Liver (tissue), 9 donors: ENCODE data around the gene SCGB2B2. TPM values are rescaled to one million over a fixed set of nuclear protein-coding genes. Genes with fewer than 3 reads are reported as not detected.
A peak's percentile ranks its signal among the peaks of the same experiment; 100 is the strongest.
"Not testable (repeated sequence)": the region's sequence is repeated elsewhere in the genome, so short reads cannot be mapped to it uniquely, and the experiment has no call there.

ENCODE experiments used
- DNase-seq: peaks from one replicate; pipeline ENCODE4 v3.0.0-alpha.2; 2017; ENCODE audit warnings: low spot score
- H3K27ac ChIP-seq, 2 donors: one replicate each; pipeline ENCODE4 v1.7.0; 2013; ENCODE audit warnings: inconsistent platforms in 2 of 2, low read length in 2 of 2, control low read depth in 1 of 2, low read depth in 1 of 2, mild to moderate bottlenecking in 1 of 2
- H3K27me3 ChIP-seq, 4 donors: one replicate each; pipeline versions ENCODE4 v1.6.1 to v1.7.0; 2013; ENCODE audit warnings: low read length in 3 of 4, inconsistent platforms in 1 of 4, mild to moderate bottlenecking in 1 of 4, moderate library complexity in 1 of 4; ENCODE audit not compliant: control insufficient read depth in 4 of 4, insufficient read depth in 4 of 4
- H3K36me3 ChIP-seq, 4 donors: one replicate each; pipeline versions ENCODE4 v1.6.1 to v1.7.0; 2013; ENCODE audit warnings: low read length in 3 of 4, mild to moderate bottlenecking in 3 of 4, low read depth in 1 of 4, moderate library complexity in 1 of 4; ENCODE audit not compliant: control insufficient read depth in 4 of 4, insufficient read depth in 3 of 4
- H3K4me1 ChIP-seq, 4 donors: one replicate each; pipeline versions ENCODE4 v1.6.1 to v1.7.0; 2013; ENCODE audit warnings: low read length in 3 of 4, mild to moderate bottlenecking in 3 of 4, moderate library complexity in 1 of 4; ENCODE audit not compliant: control insufficient read depth in 4 of 4, insufficient read depth in 4 of 4
- H3K4me3 ChIP-seq, 3 donors: one replicate each; pipeline versions ENCODE4 v1.6.1 to v1.7.0; 2013; ENCODE audit warnings: low read length in 3 of 3, control low read depth in 1 of 3, low read depth in 1 of 3, mild to moderate bottlenecking in 1 of 3
- H3K9ac ChIP-seq, 2 donors: one replicate each; pipeline ENCODE4 v1.7.0; 2013; ENCODE audit warnings: low read length in 2 of 2, mild to moderate bottlenecking in 2 of 2, moderate library complexity in 2 of 2, control low read depth in 1 of 2, low read depth in 1 of 2
- H3K9me3 ChIP-seq, 4 donors: one replicate each; pipeline versions ENCODE4 v1.6.1 to v1.7.0; 2013; ENCODE audit warnings: low read length in 3 of 4; ENCODE audit not compliant: control insufficient read depth in 4 of 4
- EGR1 ChIP-seq, 2 donors: IDR thresholded peaks; 2 replicates each; pipeline ENCODE4 v1.6.1; 2016 to 2018; ENCODE audit warnings: antibody characterized with exemption in 2 of 2, low read depth in 2 of 2
- FOXA1 ChIP-seq: IDR thresholded peaks from 2 replicates; pipeline ENCODE4 v1.6.1; 2016; ENCODE audit warnings: antibody characterized with exemption
- FOXA2 ChIP-seq: IDR thresholded peaks from 2 replicates; pipeline ENCODE4 v1.6.1; 2016; ENCODE audit warnings: antibody characterized with exemption
- GABPA ChIP-seq, 2 donors: IDR thresholded peaks in 1 of 2; conservative IDR thresholded peaks in 1 of 2; 2 replicates each; pipeline ENCODE4 v1.6.1; 2016; ENCODE audit warnings: antibody characterized with exemption in 2 of 2, mild to moderate bottlenecking in 1 of 2, moderate library complexity in 1 of 2
- HNF4A ChIP-seq, 2 donors: conservative IDR thresholded peaks; 2 replicates each; pipeline ENCODE4 v1.6.1; 2016; ENCODE audit warnings: antibody characterized with exemption in 2 of 2, mild to moderate bottlenecking in 2 of 2
- HNF4G ChIP-seq: IDR thresholded peaks from 2 replicates; pipeline ENCODE4 v1.6.1; 2016; ENCODE audit warnings: antibody characterized with exemption
- JUND ChIP-seq, 2 donors: IDR thresholded peaks; 2 replicates each; pipeline ENCODE4 v1.6.1; 2016; ENCODE audit warnings: antibody characterized with exemption in 2 of 2
- MAX ChIP-seq: IDR thresholded peaks from 2 replicates; pipeline ENCODE4 v1.6.1; 2016; ENCODE audit warnings: antibody characterized with exemption
- NR2F2 ChIP-seq: IDR thresholded peaks from 2 replicates; pipeline ENCODE4 v1.6.1; 2016; ENCODE audit warnings: antibody characterized with exemption
- RAD21 ChIP-seq, 2 donors: IDR thresholded peaks; 2 replicates each; pipeline ENCODE4 v1.6.1; 2016; ENCODE audit warnings: antibody characterized with exemption in 2 of 2, mild to moderate bottlenecking in 2 of 2
- RXRA ChIP-seq, 2 donors: IDR thresholded peaks; 2 replicates each; pipeline ENCODE4 v1.6.1; 2017 to 2018; ENCODE audit warnings: antibody characterized with exemption in 2 of 2, mild to moderate bottlenecking in 1 of 2
- SP1 ChIP-seq: IDR thresholded peaks from 2 replicates; pipeline ENCODE4 v1.6.1; 2018; ENCODE audit warnings: antibody characterized with exemption, mild to moderate bottlenecking
- TAF1 ChIP-seq: conservative IDR thresholded peaks from 2 replicates; pipeline ENCODE4 v1.6.1; 2016; ENCODE audit warnings: antibody characterized with exemption, mild to moderate bottlenecking
- YY1 ChIP-seq: IDR thresholded peaks from 2 replicates; pipeline ENCODE4 v1.6.1; 2016; ENCODE audit warnings: antibody characterized with exemption, mild to moderate bottlenecking
- ZBTB33 ChIP-seq: IDR thresholded peaks from 2 replicates; pipeline ENCODE4 v1.6.1; 2016; ENCODE audit warnings: antibody characterized with exemption
- WGBS: extraction: QIAGEN DNeasy Blood & Tissue Kit; methylation state at CpG from one replicate; pipeline ENCODE4 v1.1.7; 2013; 5-methylcytosine and 5-hydroxymethylcytosine counted together
- polyA plus RNA-seq, 2 donors: library from polyadenylated mRNA; stranded (reverse) in 1 of 2; unstranded in 1 of 2; fragments of 200-250 nt in 1 of 2; fragments of >200 nt in 1 of 2; fragmentation: Nextera tagmentation in 1 of 2; extraction: Ambion mirVana in 1 of 2; gene quantifications; one replicate each; pipeline versions ENCODE4 v1.2.1 to v1.2.3, GENCODE V29; 2013 to 2015
- total RNA-seq, 2 donors: library from RNA; depleted of rRNA; stranded (reverse); fragments of >200 nt; gene quantifications; one replicate each; pipeline ENCODE4 v1.2.3, GENCODE V29; 2014
- TF ChIP-seq, protein P1 (sequence below): IDR thresholded peaks from 2 replicates; pipeline ENCODE4 v1.6.1; 2016; ENCODE audit warnings: antibody characterized with exemption
- TF ChIP-seq, protein P2 (sequence below): fragments of 150-350 bp; IDR thresholded peaks from 2 replicates; pipeline ENCODE4 v1.5.1; 2017; ENCODE audit warnings: improper control_type of control experiment, low read depth, low read length; ENCODE audit not compliant: missing input control
- TF ChIP-seq, protein P3 (sequence below): IDR thresholded peaks from 2 replicates; pipeline ENCODE4 v1.6.1; 2016; ENCODE audit warnings: antibody characterized with exemption, mild to moderate bottlenecking
- donor health status: healthy.
- donor health status: healthy.
- donor health status: healthy.
- donor health status: healthy.
- donor health status: healthy.

SCGB2B2 gene
- total and polyA plus RNA-seq, 4 donors = 0.09 to 0.50 (median 0.25) TPM; not detected in 1

GRCh38 chr19:34669305-34669704 is 7.7 kb downstream of the SCGB2B2 start:
- no peaks in the 10 kb centered on the region for H3K36me3 ChIP-seq
- 38% methylated on average over 7 of the region's 7 CpGs for WGBS
- no peak for DNase-seq

GRCh38 chr19:34668690-34669089 is 8.3 kb downstream of the SCGB2B2 start:
- DNase-seq, H3K27ac ChIP-seq, H3K36me3 ChIP-seq, H3K4me3 ChIP-seq, H3K27me3 ChIP-seq, H3K9ac ChIP-seq, H3K9me3 ChIP-seq: not testable (repeated sequence)
- 88% methylated on average over 5 of the region's 5 CpGs for WGBS
- H3K4me1 ChIP-seq = peaks cover 7 to 49% (median 36%) of the 10 kb centered on the region in 4 donors

More at GRCh38 chr19:34669305-34669704, 7.7 kb downstream of the SCGB2B2 start:
- H3K4me1 ChIP-seq = peaks cover 7 to 42% (median 31%) of the 10 kb centered on the region in 4 donors
- no peaks in the 10 kb centered on the region for H3K9me3 ChIP-seq
- no peak overlapping the region for H3K4me3 ChIP-seq
- H3K27ac ChIP-seq = no peak overlapping the region
- TF ChIP-seq FOXA2 (no peak), FOXA1 (no peak), JUND (IDR thresholded peaks at IDR 0.05) (no peak), NR2F2 (no peak), ZBTB33 (no peak), RXRA (IDR thresholded peaks at IDR 0.05) (no peak), YY1 (no peak), EGR1 (IDR thresholded peaks at IDR 0.05; ENCODE audit: low read depth in 2 of 2) (no peak), TAF1 (no peak), HNF4A (conservative IDR thresholded peaks at IDR 0.05) (no peak), GABPA (IDR thresholded peaks at IDR 0.05 in 1 of 2, conservative IDR thresholded peaks at IDR 0.05 in 1 of 2) (no peak), HNF4G (no peak), MAX (no peak), RAD21 (IDR thresholded peaks at IDR 0.05) (no peak), SP1 (no peak)
- TF ChIP-seq, protein P1, sequence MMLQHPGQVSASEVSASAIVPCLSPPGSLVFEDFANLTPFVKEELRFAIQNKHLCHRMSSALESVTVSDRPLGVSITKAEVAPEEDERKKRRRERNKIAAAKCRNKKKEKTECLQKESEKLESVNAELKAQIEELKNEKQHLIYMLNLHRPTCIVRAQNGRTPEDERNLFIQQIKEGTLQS = no peak
- TF ChIP-seq, protein P2, sequence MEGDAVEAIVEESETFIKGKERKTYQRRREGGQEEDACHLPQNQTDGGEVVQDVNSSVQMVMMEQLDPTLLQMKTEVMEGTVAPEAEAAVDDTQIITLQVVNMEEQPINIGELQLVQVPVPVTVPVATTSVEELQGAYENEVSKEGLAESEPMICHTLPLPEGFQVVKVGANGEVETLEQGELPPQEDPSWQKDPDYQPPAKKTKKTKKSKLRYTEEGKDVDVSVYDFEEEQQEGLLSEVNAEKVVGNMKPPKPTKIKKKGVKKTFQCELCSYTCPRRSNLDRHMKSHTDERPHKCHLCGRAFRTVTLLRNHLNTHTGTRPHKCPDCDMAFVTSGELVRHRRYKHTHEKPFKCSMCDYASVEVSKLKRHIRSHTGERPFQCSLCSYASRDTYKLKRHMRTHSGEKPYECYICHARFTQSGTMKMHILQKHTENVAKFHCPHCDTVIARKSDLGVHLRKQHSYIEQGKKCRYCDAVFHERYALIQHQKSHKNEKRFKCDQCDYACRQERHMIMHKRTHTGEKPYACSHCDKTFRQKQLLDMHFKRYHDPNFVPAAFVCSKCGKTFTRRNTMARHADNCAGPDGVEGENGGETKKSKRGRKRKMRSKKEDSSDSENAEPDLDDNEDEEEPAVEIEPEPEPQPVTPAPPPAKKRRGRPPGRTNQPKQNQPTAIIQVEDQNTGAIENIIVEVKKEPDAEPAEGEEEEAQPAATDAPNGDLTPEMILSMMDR = no peak
- TF ChIP-seq, protein P3, sequence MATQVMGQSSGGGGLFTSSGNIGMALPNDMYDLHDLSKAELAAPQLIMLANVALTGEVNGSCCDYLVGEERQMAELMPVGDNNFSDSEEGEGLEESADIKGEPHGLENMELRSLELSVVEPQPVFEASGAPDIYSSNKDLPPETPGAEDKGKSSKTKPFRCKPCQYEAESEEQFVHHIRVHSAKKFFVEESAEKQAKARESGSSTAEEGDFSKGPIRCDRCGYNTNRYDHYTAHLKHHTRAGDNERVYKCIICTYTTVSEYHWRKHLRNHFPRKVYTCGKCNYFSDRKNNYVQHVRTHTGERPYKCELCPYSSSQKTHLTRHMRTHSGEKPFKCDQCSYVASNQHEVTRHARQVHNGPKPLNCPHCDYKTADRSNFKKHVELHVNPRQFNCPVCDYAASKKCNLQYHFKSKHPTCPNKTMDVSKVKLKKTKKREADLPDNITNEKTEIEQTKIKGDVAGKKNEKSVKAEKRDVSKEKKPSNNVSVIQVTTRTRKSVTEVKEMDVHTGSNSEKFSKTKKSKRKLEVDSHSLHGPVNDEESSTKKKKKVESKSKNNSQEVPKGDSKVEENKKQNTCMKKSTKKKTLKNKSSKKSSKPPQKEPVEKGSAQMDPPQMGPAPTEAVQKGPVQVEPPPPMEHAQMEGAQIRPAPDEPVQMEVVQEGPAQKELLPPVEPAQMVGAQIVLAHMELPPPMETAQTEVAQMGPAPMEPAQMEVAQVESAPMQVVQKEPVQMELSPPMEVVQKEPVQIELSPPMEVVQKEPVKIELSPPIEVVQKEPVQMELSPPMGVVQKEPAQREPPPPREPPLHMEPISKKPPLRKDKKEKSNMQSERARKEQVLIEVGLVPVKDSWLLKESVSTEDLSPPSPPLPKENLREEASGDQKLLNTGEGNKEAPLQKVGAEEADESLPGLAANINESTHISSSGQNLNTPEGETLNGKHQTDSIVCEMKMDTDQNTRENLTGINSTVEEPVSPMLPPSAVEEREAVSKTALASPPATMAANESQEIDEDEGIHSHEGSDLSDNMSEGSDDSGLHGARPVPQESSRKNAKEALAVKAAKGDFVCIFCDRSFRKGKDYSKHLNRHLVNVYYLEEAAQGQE = no peak
- no peaks in the 10 kb centered on the region for H3K27me3 ChIP-seq
- no peak overlapping the region for H3K9ac ChIP-seq

- H3K27ac ChIP-seq = peak overlapping the region; percentile 76 to 93
- H3K9me3 ChIP-seq, H3K27me3 ChIP-seq, H3K9ac ChIP-seq, DNase-seq, H3K36me3 ChIP-seq, H3K4me3 ChIP-seq: not testable (repeated sequence)
- WGBS = 97% methylated on average over 36 of the region's 36 CpGs
- peaks cover 7 to 53% (median 38%) of the 10 kb centered on the region in 4 donors for H3K4me1 ChIP-seq
Observed at GRCh38 chr19:34668077-34668689, 8.8 kb downstream of the SCGB2B2 start.
